PC-3 (cell line): ENCODE data around the gene ZNF277. TPM values are rescaled to one million over a fixed set of nuclear protein-coding genes. Genes with fewer than 3 reads are reported as not detected.

Source experiments
- ATAC-seq: fragments of 200-7000 bp; cut with Tn5 transposase; 2 replicates; pipeline ENCODE4 v1.9.1; 2020; ENCODE audit warnings: mild to moderate bottlenecking, moderate library complexity
- BruUV-seq: library from RNA; stranded (reverse); fragments of 400-500 nt; replicated peaks from 2 replicates; lab custom pipeline; 2021; lab: Mats Ljungman, UMichigan
- CTCF ChIA-PET: fragments of 300-600 bp; sonication (Branson Sonifier 250); formaldehyde crosslinking; loops from one replicate; lab custom pipeline; 2022; ENCODE audit warnings: antibody characterized with exemption; lab: Charles Lee
- POLR2A ChIA-PET: fragments of 300-600 bp; sonication (Branson Sonifier 250); formaldehyde crosslinking; loops from one replicate; lab custom pipeline; 2022; ENCODE audit warnings: antibody characterized with exemption; ENCODE audit not compliant: unreplicated experiment; lab: Charles Lee
- DNase-seq: peaks from one replicate; pipeline ENCODE4 v3.0.0-alpha.2; 2015
- H2AFZ ChIP-seq: fragments of 300-600 bp; sonication (generic); 2 replicates; pipeline ENCODE4 v1.6.0; 2016; ENCODE audit warnings: antibody characterized with exemption, low read length
- H3F3A ChIP-seq: fragments of 300-600 bp; sonication (generic); one replicate; pipeline ENCODE4 v1.6.0; 2017; ENCODE audit warnings: antibody characterized with exemption, low read length, control low read depth, mild to moderate bottlenecking; ENCODE audit not compliant: unreplicated experiment
- H3K27ac ChIP-seq: fragments of 300-600 bp; sonication (generic); 2 replicates; pipeline ENCODE4 v1.5.1; 2016; ENCODE audit warnings: mild to moderate bottlenecking, low read length
- H3K27me3 ChIP-seq: fragments of 300-600 bp; sonication (generic); 2 replicates; pipeline ENCODE4 v1.6.1; 2016; ENCODE audit warnings: low read length, mixed read lengths
- H3K36me3 ChIP-seq: fragments of 300-600 bp; sonication (generic); 2 replicates; pipeline ENCODE4 v1.6.1; 2016; ENCODE audit warnings: low read depth, mixed run types, low read length, mixed read lengths
- H3K4me1 ChIP-seq: fragments of 300-600 bp; sonication (generic); 2 replicates; pipeline ENCODE4 v1.5.1; 2016; ENCODE audit warnings: low read length; ENCODE audit not compliant: insufficient read depth
- H3K4me2 ChIP-seq: fragments of 300-600 bp; sonication (generic); 2 replicates; pipeline ENCODE4 v1.6.0; 2016; ENCODE audit warnings: low read length
- H3K4me3 ChIP-seq: fragments of 300-600 bp; sonication (generic); 2 replicates; pipeline ENCODE4 v1.5.1; 2016; ENCODE audit warnings: mild to moderate bottlenecking, low read length, mixed read lengths
- H3K79me2 ChIP-seq: fragments of 300-600 bp; sonication (generic); 2 replicates; pipeline ENCODE4 v1.6.1; 2017; ENCODE audit warnings: low read length, mixed read lengths
- H3K9ac ChIP-seq: fragments of 300-600 bp; sonication (generic); 2 replicates; pipeline ENCODE4 v1.6.0; 2016; ENCODE audit warnings: mild to moderate bottlenecking, low read length
- H3K9me2 ChIP-seq: fragments of 300-600 bp; sonication (generic); replicated peaks from 2 replicates; pipeline ENCODE4 v1.6.1; 2016; ENCODE audit warnings: mixed run types, low read length, mixed read lengths
- H3K9me3 ChIP-seq: fragments of 300-600 bp; sonication (generic); 2 replicates; pipeline ENCODE4 v1.6.1; 2016; ENCODE audit warnings: low read length, mixed read lengths
- H4K20me1 ChIP-seq: fragments of 300-600 bp; sonication (generic); 2 replicates; pipeline ENCODE4 v1.6.1; 2016; ENCODE audit warnings: low read length, mixed read lengths
- EZH2 ChIP-seq: fragments of 300-600 bp; sonication (generic); IDR thresholded peaks from one replicate; pipeline ENCODE4 v1.6.1; 2017; ENCODE audit warnings: antibody characterized with exemption, mild to moderate bottlenecking, low read length; ENCODE audit not compliant: unreplicated experiment
- EZH2phosphoT487 ChIP-seq: fragments of 300-600 bp; sonication (generic); IDR thresholded peaks from 2 replicates; pipeline ENCODE4 v1.6.1; 2018; ENCODE audit warnings: mild to moderate bottlenecking, antibody characterized with exemption, low read length, borderline replicate concordance
- intact Hi-C: fragments of 100-400 bp; cut with micrococcal nuclease; formaldehyde crosslinking; loops from 2 replicates; pipeline ENCODE4 v1.9.0; 2023
- total RNA-seq: library from RNA; depleted of rRNA; stranded (reverse); fragments of >200 nt; gene quantifications from 2 replicates; pipeline ENCODE4 v1.2.3, GENCODE V29; 2014
- TF ChIP-seq, protein P1 (sequence below): fragments of 300-600 bp; sonication (generic); conservative IDR thresholded peaks from 2 replicates; pipeline ENCODE4 v1.5.1; 2017; ENCODE audit warnings: antibody characterized with exemption, low read depth, mild to moderate bottlenecking, low read length

Gene ZNF277
- total RNA-seq, 1 experiment from 2014 or later: 14.0 TPM

DNA sequence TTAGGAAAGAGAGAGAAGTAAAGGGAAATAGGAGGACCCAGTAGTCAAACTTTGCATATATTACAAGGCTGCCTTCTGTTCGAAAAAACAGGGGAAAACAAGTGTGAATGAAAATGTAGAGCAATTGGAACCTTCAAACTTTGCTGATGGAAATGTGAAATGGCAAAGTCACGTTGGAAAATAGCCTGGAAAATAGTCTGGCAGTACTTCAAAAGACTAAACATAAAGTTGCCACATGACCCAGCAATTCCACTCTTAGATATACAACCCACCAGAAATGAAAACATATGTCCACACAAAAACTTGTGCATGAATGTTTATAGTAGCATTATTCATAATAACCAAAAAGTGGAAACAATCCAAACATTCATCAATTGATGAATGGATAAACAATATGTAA is 165.2 kb downstream of the ZNF277 start:
- CTCF ChIA-PET: no interaction called here
- no peaks in the 10 kb centered on the region for H3K27me3 ChIP-seq

DNA sequence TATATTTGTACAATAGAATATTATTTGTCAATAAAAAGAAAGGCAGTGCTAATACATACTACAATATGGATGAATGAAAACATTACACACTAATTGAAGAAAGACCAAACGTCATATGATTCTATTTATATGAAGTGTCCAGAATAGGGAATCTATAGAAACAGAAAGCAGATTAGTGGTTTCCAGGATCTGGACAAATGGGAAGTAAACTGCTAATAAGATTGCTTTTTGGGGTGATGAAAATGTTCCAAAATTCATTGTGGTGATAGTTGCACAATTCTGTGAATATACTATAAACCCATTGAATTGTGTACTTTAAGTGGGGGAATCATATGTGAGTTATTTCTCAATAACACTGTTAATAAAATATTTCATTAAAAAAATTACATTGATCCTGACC is 165.6 kb downstream of the ZNF277 start:
- Histone ChIP-seq H3K4me2 (no peak overlapping the region), H3K79me2 (no peaks in the 10 kb centered on the region), H3K36me3 (no peaks in the 10 kb centered on the region), H3K9ac (no peak overlapping the region), H3K9me3 (no peaks in the 10 kb centered on the region), H3F3A (no peaks in the 10 kb centered on the region), H2AFZ (no peak overlapping the region), H3K27ac (no peak overlapping the region), H3K4me3 (no peak overlapping the region), H3K9me2 (no peaks in the 10 kb centered on the region), H3K4me1 (no peaks in the 10 kb centered on the region), H3K27me3 (no peaks in the 10 kb centered on the region), H4K20me1 (no peaks in the 10 kb centered on the region)
- intact Hi-C loops: no loop called here
- ChIA-PET POLR2A (no interaction called here), CTCF (no interaction called here)
- BruUV-seq: no TSS peak
- TF ChIP-seq, protein P1, sequence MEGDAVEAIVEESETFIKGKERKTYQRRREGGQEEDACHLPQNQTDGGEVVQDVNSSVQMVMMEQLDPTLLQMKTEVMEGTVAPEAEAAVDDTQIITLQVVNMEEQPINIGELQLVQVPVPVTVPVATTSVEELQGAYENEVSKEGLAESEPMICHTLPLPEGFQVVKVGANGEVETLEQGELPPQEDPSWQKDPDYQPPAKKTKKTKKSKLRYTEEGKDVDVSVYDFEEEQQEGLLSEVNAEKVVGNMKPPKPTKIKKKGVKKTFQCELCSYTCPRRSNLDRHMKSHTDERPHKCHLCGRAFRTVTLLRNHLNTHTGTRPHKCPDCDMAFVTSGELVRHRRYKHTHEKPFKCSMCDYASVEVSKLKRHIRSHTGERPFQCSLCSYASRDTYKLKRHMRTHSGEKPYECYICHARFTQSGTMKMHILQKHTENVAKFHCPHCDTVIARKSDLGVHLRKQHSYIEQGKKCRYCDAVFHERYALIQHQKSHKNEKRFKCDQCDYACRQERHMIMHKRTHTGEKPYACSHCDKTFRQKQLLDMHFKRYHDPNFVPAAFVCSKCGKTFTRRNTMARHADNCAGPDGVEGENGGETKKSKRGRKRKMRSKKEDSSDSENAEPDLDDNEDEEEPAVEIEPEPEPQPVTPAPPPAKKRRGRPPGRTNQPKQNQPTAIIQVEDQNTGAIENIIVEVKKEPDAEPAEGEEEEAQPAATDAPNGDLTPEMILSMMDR: no peak
- TF ChIP-seq EZH2: no peak
- TF ChIP-seq EZH2phosphoT487: no peak
- DNase-seq (no peak), ATAC-seq (no peak)

More for the DNA sequence above, 165.2 kb downstream of the ZNF277 start:
- DNase-seq (no peak), ATAC-seq (no peak)
- Histone ChIP-seq H3K4me2 (no peak overlapping the region), H3K9me2 (no peaks in the 10 kb centered on the region), H3K4me1 (no peaks in the 10 kb centered on the region), H3K36me3 (no peaks in the 10 kb centered on the region), H3K79me2 (no peaks in the 10 kb centered on the region), H3K9ac (no peak overlapping the region), H3F3A (no peaks in the 10 kb centered on the region), H3K4me3 (no peak overlapping the region), H3K9me3 (no peaks in the 10 kb centered on the region), H3K27ac (no peak overlapping the region), H2AFZ (no peak overlapping the region), H4K20me1 (no peaks in the 10 kb centered on the region)
- BruUV-seq: no TSS peak
- POLR2A ChIA-PET: no interaction called here
- intact Hi-C loops: no loop called here
- TF ChIP-seq EZH2: no peak
- TF ChIP-seq, protein P1: no peak
- no peak for TF ChIP-seq EZH2phosphoT487

DNA sequence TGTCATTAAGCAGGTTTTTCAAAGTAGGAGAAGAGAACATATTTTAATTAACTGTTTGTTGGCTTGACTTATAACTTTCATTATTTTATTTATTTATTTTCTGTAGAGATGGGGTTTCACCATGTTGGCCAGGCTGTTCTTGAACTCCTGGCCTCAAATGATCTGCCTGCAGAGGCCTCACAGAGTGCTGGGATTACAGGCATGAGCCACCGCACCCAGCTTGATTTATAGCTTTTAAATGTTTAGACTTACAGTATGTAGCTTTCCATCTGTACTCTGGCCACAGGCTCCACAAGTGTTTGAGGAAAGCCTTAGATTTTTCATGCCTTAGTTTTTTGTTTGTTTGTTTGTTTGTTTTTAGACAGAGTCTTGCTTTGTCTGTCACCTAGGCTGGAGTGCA is 171.1 kb downstream of the ZNF277 start:
- H3K36me3 ChIP-seq: no peaks in the 10 kb centered on the region
- H3K9ac ChIP-seq: no peak overlapping the region
- BruUV-seq: no TSS peak
- no peak overlapping the region for H3K4me2 ChIP-seq
- H3K4me3 ChIP-seq: no peak overlapping the region
- no peaks in the 10 kb centered on the region for H3K9me2 ChIP-seq
- H3K79me2 ChIP-seq: no peaks in the 10 kb centered on the region
- DNase-seq (no peak), ATAC-seq (no peak)
- no peaks in the 10 kb centered on the region for H4K20me1 ChIP-seq
- no peak for TF ChIP-seq EZH2phosphoT487
- ChIA-PET POLR2A (no interaction called here), CTCF (no interaction called here)
- no peak overlapping the region for H2AFZ ChIP-seq
- no peaks in the 10 kb centered on the region for H3F3A ChIP-seq
- no peaks in the 10 kb centered on the region for H3K9me3 ChIP-seq
- H3K4me1 ChIP-seq: no peaks in the 10 kb centered on the region
- intact Hi-C loops: no loop called here
- H3K27ac ChIP-seq: no peak overlapping the region
- no peaks in the 10 kb centered on the region for H3K27me3 ChIP-seq
